Body of pancreas (tissue), 4 donors: Measurements from ENCODE around the gene SPC25.

Experiments used
- POLR2A ChIP-seq, 3 donors: fragments of 450-650 bp; IDR thresholded peaks; one replicate each; pipeline ENCODE4 v1.6.1; 2016; ENCODE audit warnings: antibody characterized with exemption in 3 of 3, mild to moderate bottlenecking in 2 of 3
- TF ChIP-seq, protein P1 (sequence below), 7 experiments: fragments of 450-650 bp in 4 of 7; fragments of 200-600 bp in 3 of 7; sonication (generic) in 3 of 7; IDR thresholded peaks; one replicate each; pipeline ENCODE4 v1.5.1; 2016 to 2019; ENCODE audit warnings: antibody characterized with exemption in 7 of 7

DNA sequence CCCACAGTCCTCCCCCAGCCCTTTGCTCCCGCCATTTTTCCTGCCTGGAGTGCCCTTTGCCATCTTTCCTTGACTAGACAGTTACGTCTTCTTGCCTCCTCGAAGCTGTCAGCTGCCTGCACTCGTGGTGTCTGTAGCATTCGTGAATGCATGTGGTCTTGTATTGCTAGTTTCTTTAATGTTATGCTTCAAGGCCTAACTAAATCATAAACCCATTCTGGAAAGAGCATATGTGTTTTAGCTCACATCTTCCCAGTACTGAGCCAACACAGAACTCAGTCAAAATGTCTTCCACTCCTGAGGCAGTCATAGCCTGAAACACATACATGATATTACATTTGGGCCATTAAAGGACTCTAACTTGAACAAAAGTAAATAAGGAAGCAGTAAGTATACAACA, 35.6 kb downstream of the SPC25 start:
- TF ChIP-seq, protein P1, sequence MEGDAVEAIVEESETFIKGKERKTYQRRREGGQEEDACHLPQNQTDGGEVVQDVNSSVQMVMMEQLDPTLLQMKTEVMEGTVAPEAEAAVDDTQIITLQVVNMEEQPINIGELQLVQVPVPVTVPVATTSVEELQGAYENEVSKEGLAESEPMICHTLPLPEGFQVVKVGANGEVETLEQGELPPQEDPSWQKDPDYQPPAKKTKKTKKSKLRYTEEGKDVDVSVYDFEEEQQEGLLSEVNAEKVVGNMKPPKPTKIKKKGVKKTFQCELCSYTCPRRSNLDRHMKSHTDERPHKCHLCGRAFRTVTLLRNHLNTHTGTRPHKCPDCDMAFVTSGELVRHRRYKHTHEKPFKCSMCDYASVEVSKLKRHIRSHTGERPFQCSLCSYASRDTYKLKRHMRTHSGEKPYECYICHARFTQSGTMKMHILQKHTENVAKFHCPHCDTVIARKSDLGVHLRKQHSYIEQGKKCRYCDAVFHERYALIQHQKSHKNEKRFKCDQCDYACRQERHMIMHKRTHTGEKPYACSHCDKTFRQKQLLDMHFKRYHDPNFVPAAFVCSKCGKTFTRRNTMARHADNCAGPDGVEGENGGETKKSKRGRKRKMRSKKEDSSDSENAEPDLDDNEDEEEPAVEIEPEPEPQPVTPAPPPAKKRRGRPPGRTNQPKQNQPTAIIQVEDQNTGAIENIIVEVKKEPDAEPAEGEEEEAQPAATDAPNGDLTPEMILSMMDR (IDR thresholded peaks at IDR 0.05), result no peak
- no peak for TF ChIP-seq POLR2A (IDR thresholded peaks at IDR 0.05)
